ENCODE data around the gene RIOK2.

DNA sequence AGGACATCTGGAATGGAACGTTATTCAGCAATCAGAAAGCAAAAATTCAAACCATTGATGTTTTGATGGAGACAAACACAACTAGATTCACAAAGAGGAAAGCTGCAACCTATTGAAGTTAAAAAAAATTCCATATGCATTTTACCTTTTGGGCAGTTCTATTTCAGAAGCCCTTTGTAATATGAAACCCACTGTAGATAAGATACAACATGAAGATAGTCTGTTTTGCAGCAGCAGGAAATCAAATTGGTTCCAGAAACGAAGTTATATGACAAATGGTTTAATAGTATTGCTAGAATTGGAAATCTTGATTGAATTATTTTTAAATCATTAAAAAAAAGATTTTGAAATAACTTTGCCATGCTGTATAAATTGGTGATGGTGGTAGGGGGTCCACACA is 41.5 kb downstream of the RIOK2 start:
- TF ChIP-seq CTCF (IDR thresholded peaks at IDR 0.05; ENCODE audit: poor library complexity) (no peak), EZH2 (IDR thresholded peaks at IDR 0.05; ENCODE audit: borderline replicate concordance) (no peak), EZH2phosphoT487 (IDR thresholded peaks at IDR 0.05; ENCODE audit: low read depth, severe bottlenecking, unreplicated experiment) (no peak)

All from hepatocyte (in vitro differentiated cells).